ENCODE results near the gene PARVB. TPM values are rescaled to one million over a fixed set of nuclear protein-coding genes. Genes with fewer than 3 reads are reported as not detected.

Gene PARVB
- total and polyA plus RNA-seq, 9 of the 15 experiments (the other 6 are each of a cell fraction or from before 2014, with no cell fraction given) = 1.1 to 59.2 (median 29.2) TPM

GRCh38 chr22:44090571-44090905 is 66.4 kb downstream of the PARVB start:
- no peak overlapping the region for H3K4me2 ChIP-seq (ENCODE audit: insufficient read depth, low read length)
- H3K9me1 ChIP-seq (ENCODE audit: control insufficient read depth, insufficient read depth, low read length) = no peaks in the 10 kb centered on the region
- no TSS peak for BruUV-seq (replicated peaks)
- H3K4me1 ChIP-seq (replicated peaks in 1 of 2; ENCODE audit: control insufficient read depth in 2 of 2, insufficient read depth in 2 of 2, low read length in 2 of 2) = no peaks in the 10 kb centered on the region; a peak in 1 of 5 replicates
- H3K27me3 ChIP-seq (ENCODE audit: control insufficient read depth in 2 of 2, insufficient read depth in 2 of 2, low read length in 2 of 2) = no peaks in the 10 kb centered on the region
- FAIRE-seq (no peak), DNase-seq (ENCODE audit: extremely low read depth in 1 of 4, low spot score in 3 of 4) (no peak), ATAC-seq (no peak)
- H4K20me1 ChIP-seq (replicated peaks; ENCODE audit: control insufficient read depth, insufficient read depth, low read length) = no peaks in the 10 kb centered on the region
- no peak overlapping the region for H3K9ac ChIP-seq (ENCODE audit: insufficient read depth in 1 of 2, low read depth in 2 of 2, low read length in 2 of 2)
- intact Hi-C loops (cut with micrococcal nuclease) (no loop called here), in situ Hi-C loops (cut with MboI) (no loop called here)
- ChIA-PET CTCF (ENCODE audit: low intra/inter-chr PET ratio) (no interaction called here), POLR2A (no interaction called here)
- H3K36me3 ChIP-seq (ENCODE audit: control insufficient read depth, insufficient read depth, low read length) = 0 out of 3 replicates have a peak, but pooled peaks cover 2% of the 10 kb centered on the region
- H3K27ac ChIP-seq (ENCODE audit: extremely low read depth, low read depth, low read length) = no peak overlapping the region
- WGBS (ENCODE audit: insufficient coverage, low coverage, missing lambda C conversion rate) = 72% methylated on average over 5 of the region's 9 CpGs
- no peaks in the 10 kb centered on the region for H3K79me2 ChIP-seq (ENCODE audit: control insufficient read depth, insufficient read depth, low read length)
- H3K4me3 ChIP-seq = no peak overlapping the region
- no peaks in the 10 kb centered on the region for H3K9me3 ChIP-seq (replicated peaks; ENCODE audit: control insufficient read depth, insufficient read depth, low read depth, low read length)
- no peak overlapping the region for H2AFZ ChIP-seq (ENCODE audit: low read depth, low read length)
- no peak for TF ChIP-seq GTF2E2 (tag; IDR thresholded peaks at IDR 0.05)
- no peak for TF ChIP-seq CREM (IDR thresholded peaks at IDR 0.05; ENCODE audit: low read depth)
- no peak for TF ChIP-seq PCBP2 (IDR thresholded peaks at IDR 0.05; ENCODE audit: low read depth, low read length, poor library complexity, severe bottlenecking)
- TF ChIP-seq PHB2 (IDR thresholded peaks at IDR 0.05; ENCODE audit: low read depth) = no peak
- TF ChIP-seq HMG20B (CRISPR knock-in tag; IDR thresholded peaks at IDR 0.05) = no peak
- no peak for TF ChIP-seq STAT6 (CRISPR knock-in tag; IDR thresholded peaks at IDR 0.05)
- no peak for TF ChIP-seq PBX2 (CRISPR knock-in tag; IDR thresholded peaks at IDR 0.05; ENCODE audit: low read depth)
- no peak for TF ChIP-seq PBX2 (tag; conservative IDR thresholded peaks at IDR 0.05; ENCODE audit: low read depth)
- TF ChIP-seq SRSF1 (IDR thresholded peaks at IDR 0.05; ENCODE audit: low read depth, low read length) = no peak
- TF ChIP-seq POLR2A (conservative IDR thresholded peaks at IDR 0.05) = no peak
- no peak for TF ChIP-seq E2F1 (CRISPR knock-in tag; IDR thresholded peaks at IDR 0.05)
- no peak for TF ChIP-seq HMGN3 (IDR thresholded peaks at IDR 0.05; ENCODE audit: borderline replicate concordance, extremely low read depth, insufficient read length, low read depth, low read length)
- TF ChIP-seq FOXO4 (CRISPR knock-in tag; IDR thresholded peaks at IDR 0.05) = no peak
- no peak for TF ChIP-seq YBX1 (IDR thresholded peaks at IDR 0.05)
- no peak for TF ChIP-seq MTA1 (IDR thresholded peaks at IDR 0.05; ENCODE audit: borderline replicate concordance)
- TF ChIP-seq BRD9 (IDR thresholded peaks at IDR 0.05; ENCODE audit: low read depth, partially characterized antibody) = no peak
- no peak for TF ChIP-seq NFIC (IDR thresholded peaks at IDR 0.05)
- no peak for TF ChIP-seq GABPB2 (CRISPR knock-in tag; conservative IDR thresholded peaks at IDR 0.05)
